Prostate gland (tissue), 2 donors: ENCODE measurements around the gene TSNAX.

Experiments used
- POLR2A ChIP-seq: fragments of 450-650 bp; IDR thresholded peaks from one replicate; pipeline ENCODE4 v1.6.1; 2016; ENCODE audit warnings: antibody characterized with exemption, mild to moderate bottlenecking
- POLR2AphosphoS5 ChIP-seq: sonication (generic); formaldehyde crosslinking; IDR thresholded peaks from one replicate; pipeline ENCODE4 v1.6.1; 2017; ENCODE audit warnings: antibody characterized with exemption
- TF ChIP-seq, protein P1 (sequence below), 4 experiments: fragments of 200-600 bp in 2 of 4; fragments of 450-650 bp in 2 of 4; sonication (generic) in 2 of 4; IDR thresholded peaks; 1 replicate in 3 of 4; 2 replicates in 1 of 4; pipeline ENCODE4 v1.5.1; 2016 to 2019; ENCODE audit warnings: antibody characterized with exemption in 4 of 4, mild to moderate bottlenecking in 2 of 4, moderate library complexity in 2 of 4

DNA sequence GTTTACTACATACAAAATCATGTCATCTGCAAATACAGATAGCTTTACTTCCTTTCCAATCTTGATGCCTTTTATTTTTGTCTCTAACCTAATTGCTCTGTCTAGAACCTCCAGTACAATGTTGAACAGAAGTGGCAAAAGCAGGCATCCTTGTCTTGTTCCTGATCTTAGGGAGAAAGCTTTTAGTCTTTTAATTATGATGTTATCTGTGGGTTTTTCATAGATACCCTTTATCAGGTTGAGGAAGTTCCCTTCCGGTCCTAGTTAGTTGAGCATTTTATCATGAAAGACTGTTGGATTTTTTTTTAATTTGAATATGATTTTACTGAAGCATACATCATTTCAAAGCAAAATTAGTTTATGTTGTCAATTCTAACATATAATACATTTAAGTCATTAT is 52.4 kb downstream of the TSNAX start:
- TF ChIP-seq, protein P1, sequence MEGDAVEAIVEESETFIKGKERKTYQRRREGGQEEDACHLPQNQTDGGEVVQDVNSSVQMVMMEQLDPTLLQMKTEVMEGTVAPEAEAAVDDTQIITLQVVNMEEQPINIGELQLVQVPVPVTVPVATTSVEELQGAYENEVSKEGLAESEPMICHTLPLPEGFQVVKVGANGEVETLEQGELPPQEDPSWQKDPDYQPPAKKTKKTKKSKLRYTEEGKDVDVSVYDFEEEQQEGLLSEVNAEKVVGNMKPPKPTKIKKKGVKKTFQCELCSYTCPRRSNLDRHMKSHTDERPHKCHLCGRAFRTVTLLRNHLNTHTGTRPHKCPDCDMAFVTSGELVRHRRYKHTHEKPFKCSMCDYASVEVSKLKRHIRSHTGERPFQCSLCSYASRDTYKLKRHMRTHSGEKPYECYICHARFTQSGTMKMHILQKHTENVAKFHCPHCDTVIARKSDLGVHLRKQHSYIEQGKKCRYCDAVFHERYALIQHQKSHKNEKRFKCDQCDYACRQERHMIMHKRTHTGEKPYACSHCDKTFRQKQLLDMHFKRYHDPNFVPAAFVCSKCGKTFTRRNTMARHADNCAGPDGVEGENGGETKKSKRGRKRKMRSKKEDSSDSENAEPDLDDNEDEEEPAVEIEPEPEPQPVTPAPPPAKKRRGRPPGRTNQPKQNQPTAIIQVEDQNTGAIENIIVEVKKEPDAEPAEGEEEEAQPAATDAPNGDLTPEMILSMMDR (IDR thresholded peaks at IDR 0.05): no peak
- no peak for TF ChIP-seq POLR2A
- TF ChIP-seq POLR2AphosphoS5: no peak
